ENCODE data around the gene RSL24D1.
A peak's percentile ranks its signal among the peaks of the same experiment; 100 is the strongest.

Gene RSL24D1

DNA sequence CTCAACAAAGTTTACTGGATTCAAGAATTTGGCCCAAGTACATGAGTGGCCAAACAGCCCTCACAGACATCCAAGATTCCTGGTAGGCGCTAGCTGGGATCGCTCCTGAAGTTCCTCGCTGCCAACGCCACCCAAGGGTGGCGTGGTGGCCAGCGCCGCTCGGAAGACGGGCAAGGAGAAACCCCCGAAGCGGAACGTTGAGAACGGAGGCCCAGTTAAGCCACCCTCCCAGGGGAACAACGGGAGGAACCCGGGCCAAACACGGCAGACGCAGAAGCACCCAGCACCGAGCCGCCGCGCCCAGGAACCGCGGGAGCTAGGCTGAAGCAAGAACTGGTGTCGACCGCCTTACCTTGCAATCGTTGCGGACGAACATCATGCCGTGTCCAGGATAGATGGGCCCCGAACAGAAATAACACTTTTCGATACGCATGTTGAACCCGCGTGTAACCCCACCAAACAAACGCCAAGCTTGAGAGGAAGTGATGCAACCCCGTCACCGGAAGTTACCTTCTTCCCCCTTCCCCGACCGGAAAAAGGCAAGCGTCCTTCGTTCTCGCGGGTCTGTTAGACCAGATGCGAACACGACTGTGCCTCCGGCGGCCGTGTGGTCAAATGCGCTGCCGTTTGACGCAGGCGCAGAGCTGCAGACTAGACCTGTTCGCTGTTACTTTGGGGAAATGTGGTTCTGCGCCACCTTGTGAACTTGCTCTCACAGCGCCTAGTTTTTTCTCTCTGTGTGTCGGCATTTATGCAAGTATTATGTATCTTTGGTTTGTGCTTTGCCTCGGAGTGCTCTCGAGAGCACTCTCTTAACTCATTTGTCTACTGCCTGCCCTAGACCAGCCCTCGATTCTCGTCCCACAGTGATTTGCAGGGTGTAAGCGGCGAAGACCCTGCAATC is at the start of gene RSL24D1:
TSS of gene RSL24D1 (minus strand) at position 484 of the 904 bp plus-strand sequence. CDS start at position 433, 51 bp downstream.
- peak; percentile 98 for DNase-seq

DNA sequence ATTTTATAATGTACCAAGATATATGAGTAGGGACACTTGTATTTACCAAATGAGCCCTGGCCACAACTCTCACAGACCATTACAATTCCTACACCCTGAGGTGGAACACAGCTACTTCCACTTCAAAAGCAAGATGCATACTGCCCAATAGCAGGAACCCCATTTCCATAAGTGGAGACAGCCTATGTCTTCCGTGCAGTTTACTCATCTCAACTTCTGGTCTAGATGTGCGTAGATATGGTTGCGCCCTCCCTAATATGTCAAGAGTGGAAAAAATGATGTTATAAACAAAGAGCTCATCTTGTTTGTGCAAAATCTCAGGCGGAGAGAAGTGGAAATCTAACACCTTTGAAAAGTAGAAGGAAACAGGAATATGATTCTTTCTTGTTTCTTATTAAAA is 48.3 kb upstream of the RSL24D1 start:
- no peak for DNase-seq

- DNase-seq: no peak
Observed at GRCh38 chr15:55241891-55242290, 45.1 kb upstream of the RSL24D1 start.

DNA sequence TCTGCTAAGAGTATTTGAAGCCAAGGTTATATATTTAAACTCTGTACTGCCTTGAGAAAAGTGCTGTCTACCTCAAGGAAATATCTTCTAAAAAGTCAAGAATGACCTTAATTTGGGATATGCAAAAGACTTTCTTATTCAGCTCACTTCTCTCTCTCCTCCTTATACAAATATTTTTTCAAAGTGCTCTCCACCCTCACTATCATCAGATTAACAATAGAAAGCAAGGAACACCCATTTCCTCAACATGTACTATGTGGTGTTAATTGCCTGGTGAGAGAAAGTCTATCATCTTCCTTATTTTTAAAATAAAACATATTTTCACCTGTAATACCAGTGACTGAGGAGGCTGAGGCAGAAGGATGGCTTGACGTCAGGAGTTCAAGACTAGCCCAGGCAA is 44.4 kb upstream of the RSL24D1 start:
- no peak for DNase-seq

DNA sequence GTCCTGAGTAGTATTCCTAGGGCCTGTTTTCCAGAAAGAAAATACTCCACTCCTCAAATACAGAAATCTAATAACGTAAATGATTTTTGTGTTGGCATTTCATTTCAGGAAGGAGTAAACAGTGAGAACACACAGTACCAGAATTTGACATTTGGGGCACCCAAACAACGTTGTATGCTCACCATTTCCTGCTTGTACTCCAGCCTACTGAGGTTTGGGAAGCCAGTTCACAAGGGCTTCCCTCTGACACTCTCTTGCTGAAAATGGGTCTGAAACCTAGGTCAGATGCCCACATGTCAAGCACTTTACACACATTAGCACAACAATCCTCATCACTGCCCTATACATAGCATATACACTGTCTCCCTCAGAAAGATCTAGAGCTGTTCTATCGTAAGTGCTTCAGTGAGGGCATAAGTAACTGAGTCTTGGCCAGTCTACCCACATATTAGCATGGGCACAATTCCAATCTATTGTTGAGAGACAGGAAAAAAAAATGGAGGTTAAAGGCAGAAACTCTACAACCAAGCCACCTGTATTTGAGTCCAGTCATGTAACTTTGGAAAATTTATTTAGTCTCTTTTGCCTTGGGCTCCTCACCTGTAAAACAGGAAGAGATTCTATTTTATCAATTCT is 43.5 kb upstream of the RSL24D1 start:
- DNase-seq: no peak

DNA sequence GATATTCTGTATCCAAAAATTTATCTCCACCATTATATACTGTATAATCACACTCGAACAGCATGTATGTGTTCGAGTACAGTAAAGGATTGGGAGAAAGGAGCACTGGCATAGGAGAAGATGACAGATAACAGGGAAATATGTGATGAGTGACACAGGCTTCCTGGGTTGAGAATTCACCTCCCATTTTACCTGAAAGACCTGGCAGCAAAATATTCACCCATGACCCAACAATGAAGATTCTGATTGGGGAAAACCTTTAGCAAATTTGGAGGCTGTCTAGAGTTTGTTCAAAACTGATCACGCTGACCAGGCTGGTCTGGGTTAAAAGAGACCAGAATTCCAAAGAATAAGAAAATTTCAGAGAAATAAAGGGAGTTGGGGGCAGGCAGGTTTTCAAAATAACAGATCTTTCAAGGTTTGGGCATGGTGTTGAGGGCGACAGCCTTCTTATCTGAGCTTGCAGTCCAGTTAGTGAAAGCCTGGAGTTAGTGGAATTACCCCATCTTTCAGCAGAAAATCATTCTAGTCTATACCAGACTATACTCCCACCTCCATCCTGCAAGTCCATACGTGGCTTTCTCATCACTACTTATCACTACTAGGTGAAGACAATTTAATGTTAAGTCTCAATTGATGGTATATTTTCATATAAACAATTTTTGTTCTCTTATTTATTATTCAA is 42.8 kb upstream of the RSL24D1 start:
- DNase-seq: no peak

DNA sequence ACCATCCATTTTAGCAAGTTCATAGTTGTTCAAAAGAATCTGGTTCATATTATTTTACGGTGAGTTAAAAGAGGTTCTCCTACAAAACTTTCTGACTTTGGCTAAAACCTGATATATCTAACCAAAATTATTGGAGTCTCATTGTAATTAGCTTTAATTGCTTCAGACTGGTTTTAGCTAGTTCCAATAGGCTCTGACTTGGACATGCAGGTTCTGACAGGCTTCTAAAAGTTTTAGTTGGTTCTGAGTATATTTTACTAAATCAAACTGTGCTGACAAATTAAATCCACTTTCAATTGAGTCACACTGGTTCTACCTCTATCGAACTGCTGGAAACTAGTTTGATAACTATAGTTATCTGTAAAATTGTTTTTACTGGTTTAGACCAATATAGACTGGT is 42.1 kb upstream of the RSL24D1 start:
- DNase-seq: no peak

DNA sequence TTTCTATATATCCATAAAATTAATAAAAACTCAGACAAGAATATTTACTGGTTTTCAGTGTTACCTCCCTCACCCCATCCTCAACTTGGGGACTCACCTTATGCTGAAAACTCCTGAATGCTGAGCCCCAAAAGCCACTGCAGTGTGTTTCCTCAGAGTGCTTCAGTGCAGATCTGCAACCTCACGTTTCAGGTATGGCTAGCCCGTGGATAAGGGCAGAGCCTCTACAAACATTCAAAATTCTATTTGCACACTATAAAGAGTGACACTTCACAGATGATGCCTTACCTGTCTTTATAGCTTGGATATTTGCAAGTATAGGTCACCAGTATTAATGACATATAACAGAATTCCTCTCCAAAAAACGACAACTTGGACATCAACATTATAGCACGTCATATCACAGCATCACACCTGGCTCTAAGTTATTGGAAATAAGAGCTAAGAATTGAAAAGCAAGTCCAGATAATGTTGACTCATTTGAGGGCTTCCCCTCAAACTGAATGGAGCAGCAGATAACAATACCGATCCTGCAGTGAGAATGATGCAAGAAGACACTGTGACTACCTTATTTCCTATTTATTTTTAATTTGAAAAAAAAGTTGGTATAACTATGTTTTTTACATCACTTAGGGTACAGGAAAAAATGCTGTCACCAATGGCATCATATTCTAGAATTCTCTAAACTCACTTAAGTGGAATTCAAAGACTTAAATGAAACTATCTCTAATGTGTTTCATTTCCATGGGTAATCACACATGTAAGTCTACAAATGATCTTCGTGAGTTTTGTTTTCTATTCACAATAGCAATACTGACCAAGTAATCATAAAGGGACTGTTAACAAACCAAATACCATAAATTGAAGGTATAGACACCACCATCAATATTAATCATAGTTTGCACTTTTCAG is 40.7 kb upstream of the RSL24D1 start:
- DNase-seq: no peak

DNA sequence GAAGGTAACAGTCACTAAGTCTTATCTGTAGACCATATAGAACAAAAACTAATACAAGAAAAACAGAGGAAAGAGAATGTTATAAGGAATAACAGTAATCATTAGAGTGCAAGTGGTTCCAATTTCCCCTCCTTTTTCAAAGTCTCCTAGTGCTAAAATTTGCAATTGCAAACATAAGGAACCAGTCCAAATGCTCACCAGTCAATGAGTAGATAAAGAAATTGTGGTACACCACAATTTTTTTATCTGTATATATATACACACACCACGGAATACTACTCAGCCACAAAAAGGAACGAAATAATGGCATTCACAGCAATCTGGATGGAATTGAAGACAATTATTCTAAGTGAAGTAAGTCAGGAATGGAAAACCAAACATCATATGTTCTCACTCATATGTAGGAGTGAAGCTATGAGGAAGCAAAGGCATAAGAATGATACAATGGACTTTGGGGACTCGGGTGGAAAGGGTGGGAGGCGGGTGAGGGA is 38.9 kb upstream of the RSL24D1 start:
- DNase-seq: no peak

- DNase-seq: no peak
Observed at GRCh38 chr15:55234800-55235104, 38.0 kb upstream of the RSL24D1 start.

GRCh38 chr15:55234104-55234799 is 37.5 kb upstream of the RSL24D1 start:
- no peak for DNase-seq

- DNase-seq: no peak
Observed at GRCh38 chr15:55231455-55231854, 34.7 kb upstream of the RSL24D1 start.

DNA sequence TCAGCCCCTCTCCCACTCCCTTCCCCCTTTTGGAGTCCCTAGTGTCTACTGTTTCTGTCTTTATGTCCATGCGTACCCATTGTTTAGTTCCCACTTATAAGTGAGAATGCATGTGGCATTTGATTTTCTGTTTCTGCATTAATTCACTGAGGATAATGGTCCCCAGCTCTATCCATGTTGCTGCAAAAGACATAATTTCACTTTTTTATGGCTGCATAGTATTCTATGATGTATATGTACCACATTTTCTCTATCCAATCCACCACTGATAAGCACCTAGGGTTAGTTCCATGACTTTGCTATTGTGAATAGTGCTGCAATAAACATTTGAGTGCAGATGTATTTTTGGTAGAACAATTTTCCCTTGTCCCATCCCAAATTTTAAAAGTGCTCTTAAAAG is 34.2 kb upstream of the RSL24D1 start:
- no peak for DNase-seq

DNA sequence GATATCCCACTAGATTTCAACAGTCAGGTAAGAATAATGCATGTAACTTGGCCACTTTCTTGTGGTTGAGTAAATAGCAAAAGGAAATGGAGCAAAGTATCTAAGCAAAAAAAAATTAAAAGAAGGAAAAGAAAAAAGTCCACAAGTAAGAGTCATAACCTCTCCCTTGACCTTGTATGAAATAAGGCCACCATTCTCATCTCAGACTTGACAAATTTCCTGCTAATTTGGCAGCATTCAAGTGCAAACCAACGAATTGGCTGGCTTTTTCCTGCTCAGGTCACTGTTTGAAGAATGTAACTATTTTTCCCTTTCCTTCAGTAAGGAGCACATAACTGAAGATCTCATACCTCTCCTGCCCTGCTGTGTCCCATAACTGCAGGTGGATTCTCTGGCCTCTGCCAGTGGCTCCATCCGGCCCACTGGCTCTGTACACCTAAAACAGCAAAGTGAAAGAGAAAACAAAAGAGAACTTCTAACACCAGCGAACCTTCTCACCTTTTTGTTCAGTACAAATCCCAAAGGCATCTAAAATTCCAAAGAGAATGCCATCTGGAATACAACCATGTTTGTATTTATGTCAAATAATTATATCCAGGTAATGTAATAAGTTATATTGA is 33.4 kb upstream of the RSL24D1 start:
- DNase-seq: no peak

- no peak for DNase-seq
Observed at GRCh38 chr15:55226127-55226526, 29.4 kb upstream of the RSL24D1 start.

DNA sequence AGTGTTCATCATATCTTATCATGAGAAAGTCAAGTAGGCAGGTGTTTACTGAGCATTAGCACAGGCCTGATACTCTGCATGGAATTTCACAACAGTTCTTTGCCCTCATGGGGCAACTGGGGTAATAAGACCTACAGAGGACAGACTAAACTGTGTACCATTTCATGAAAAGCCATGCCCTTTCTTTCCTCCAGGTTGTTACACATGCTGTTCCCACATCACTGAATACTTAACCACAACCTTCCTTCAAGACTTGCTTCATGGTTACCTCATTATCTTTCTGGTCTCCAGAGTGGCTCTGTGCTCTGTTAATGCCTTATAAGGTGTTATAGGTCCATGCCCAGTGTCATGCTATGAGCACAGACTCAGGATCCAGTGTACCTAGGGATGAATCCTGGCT is 28.2 kb upstream of the RSL24D1 start:
- no peak for DNase-seq

DNA sequence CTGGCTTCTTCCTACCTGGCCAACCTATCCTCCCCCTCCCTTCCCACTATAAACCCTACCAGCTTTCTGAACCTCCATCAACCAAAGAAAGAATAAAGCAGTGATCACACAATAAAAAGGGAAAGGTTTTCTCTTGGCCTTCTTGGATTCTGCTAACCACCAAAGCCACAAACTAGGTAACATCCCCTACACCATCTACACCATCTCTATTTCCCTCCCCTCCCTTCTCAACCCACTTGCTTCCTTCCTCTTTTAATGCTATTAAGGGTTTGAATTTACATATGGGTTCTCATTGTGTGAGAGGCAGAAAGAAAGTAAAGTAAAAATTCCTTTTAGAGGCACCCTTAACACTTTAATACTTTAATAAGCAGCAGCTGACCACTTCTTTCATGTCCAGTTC is 25.8 kb upstream of the RSL24D1 start:
- no peak for DNase-seq

DNA sequence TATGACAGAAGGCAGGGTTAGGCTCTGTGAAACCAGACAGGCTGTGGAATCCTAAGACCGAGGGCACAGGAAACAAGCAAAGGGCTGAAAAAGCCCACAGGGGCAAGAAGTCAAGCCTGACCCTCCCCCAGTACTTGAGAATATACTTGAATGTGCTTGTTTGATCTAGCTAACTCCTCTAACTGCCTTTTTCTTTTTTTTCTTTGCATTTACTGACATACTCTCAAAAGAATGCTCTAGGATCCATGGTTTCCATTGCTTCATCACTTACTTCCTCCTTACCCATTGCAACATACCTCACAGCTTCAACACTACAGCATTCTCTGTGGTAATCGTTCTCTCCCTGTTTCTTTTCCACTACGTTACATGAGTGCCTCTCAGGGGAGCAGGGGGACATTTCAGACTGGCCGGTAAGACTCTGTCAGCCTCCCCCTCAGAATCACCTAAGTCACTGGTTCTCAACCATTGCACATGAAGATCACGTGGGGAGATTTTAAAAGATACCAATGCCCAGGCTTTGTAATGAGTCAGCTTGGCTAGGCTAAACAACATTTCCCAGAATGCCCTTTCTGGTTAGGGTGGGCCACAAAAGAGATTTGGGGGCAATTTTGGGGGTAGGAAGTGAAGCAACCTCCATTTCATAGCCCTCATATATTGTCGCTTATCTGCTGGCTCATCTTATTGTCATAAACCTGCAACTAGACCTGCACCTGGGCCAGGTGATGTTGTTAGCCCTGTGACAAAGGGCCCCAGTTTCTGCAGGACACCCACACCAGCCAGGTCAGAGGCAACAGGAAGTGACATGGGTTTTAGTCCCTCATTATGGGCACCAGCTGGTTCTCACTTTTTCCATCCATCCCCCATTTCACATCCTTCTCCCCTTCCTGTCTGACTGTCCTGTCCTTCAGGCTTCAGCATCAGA is 24.6 kb upstream of the RSL24D1 start:
- no peak for DNase-seq

DNA sequence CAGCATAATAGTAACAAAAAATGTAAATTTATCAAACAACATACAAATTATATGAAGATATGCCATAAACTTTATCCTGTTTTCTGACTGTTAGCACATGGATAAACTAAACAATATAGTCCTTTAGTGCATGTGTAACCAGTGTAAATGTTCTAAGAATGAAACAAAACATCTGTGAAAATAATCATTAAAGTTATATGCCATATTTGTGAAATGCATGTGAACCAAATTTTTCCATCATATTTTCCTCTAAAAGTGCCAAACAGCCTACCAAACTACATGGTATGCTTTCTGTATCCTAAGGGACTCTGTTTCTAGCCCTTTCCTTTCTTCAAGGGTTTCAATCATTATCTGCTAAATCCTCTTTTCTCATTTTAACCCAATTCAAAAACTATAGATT is 23.9 kb upstream of the RSL24D1 start:
- DNase-seq: no peak

DNA sequence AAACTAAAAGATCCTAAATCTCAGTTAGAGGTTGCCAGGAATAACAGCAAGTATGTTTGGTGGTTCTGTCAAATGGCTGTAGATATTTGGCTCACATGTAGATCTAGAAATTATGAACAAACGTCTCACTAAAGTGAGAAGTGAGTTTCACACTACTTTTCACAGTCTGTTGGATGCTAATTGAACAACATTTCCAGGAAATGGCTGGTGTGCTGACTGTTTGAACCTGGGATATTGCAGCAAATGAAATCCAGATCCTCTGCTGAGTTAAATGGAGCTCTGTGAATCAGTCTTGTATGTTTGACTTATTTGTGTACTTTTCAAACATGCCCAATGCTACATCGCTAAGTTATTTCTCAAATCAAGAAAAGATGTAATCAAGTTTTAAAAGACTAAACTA is 21.3 kb upstream of the RSL24D1 start:
- DNase-seq: no peak

GRCh38 chr15:55204464-55204863 is 7.7 kb upstream of the RSL24D1 start:
- DNase-seq: no peak
